ENCODE data around the gene NCS1.

DNA sequence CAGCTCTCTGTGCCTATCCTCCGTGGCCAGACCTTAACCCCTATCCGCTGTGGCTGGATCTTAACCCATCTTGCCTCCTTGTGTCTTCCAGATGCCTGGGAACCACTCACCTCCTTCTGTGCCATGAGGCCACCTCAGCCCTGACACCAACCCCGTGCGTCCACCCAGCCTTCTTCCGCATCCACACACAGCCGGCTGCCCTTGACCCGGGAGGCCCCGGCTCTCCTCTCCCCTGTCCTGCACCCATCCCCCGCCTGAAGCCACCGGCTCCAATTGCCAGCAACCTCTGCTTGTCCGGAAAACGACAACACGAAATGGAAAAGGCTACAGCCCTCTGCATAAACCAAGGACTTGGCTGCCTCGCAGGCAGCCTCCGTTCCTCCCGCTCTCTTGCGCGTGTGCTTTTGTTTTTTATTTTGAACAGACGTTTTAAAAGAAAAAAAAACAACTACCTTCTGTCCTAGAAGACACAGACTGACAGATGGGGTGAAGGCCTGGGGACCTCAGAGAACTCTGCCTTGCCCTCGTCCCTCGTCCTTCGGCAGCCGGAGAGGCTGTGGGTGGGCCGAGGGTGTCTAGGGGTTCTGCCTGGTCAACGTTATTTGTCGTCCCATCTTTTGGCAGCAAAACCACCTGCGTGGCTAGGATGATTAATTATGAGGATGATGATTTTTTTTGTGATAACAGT lies 60.8 kb downstream of the NCS1 start:
- TF ChIP-seq, protein P1, sequence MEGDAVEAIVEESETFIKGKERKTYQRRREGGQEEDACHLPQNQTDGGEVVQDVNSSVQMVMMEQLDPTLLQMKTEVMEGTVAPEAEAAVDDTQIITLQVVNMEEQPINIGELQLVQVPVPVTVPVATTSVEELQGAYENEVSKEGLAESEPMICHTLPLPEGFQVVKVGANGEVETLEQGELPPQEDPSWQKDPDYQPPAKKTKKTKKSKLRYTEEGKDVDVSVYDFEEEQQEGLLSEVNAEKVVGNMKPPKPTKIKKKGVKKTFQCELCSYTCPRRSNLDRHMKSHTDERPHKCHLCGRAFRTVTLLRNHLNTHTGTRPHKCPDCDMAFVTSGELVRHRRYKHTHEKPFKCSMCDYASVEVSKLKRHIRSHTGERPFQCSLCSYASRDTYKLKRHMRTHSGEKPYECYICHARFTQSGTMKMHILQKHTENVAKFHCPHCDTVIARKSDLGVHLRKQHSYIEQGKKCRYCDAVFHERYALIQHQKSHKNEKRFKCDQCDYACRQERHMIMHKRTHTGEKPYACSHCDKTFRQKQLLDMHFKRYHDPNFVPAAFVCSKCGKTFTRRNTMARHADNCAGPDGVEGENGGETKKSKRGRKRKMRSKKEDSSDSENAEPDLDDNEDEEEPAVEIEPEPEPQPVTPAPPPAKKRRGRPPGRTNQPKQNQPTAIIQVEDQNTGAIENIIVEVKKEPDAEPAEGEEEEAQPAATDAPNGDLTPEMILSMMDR (conservative IDR thresholded peaks at IDR 0.05), result no peak
- no peak for TF ChIP-seq ZFX (IDR thresholded peaks at IDR 0.05)

Measured in C4-2B (cell line).